Spleen (tissue), 11 donors: ENCODE results near the gene SPRYD7. TPM values are rescaled to one million over a fixed set of nuclear protein-coding genes. Genes with fewer than 3 reads are reported as not detected.
"Not testable (repeated sequence)": the region's sequence is repeated elsewhere in the genome, so short reads cannot be mapped to it uniquely, and the experiment has no call there.

Experiments
- DNase-seq: peaks from one replicate; pipeline ENCODE4 v3.0.0-alpha.2; 2020
- H3K27ac ChIP-seq, 8 donors: fragments of 200-600 bp; sonication (generic) in 7 of 8; 1 replicate in 4 of 8; 2 replicates in 4 of 8; pipeline versions ENCODE4 v1.5.0 to v1.8.0; 2016 to 2021; ENCODE audit warnings: inconsistent platforms in 4 of 8, mild to moderate bottlenecking in 4 of 8, moderate library complexity in 1 of 8
- H3K27me3 ChIP-seq, 7 donors: fragments of 200-600 bp; sonication (generic) in 6 of 7; replicated peaks in 1 of 7; 1 replicate in 4 of 7; 2 replicates in 3 of 7; pipeline versions ENCODE4 v1.5.0 to v1.8.0; 2016 to 2021; ENCODE audit warnings: inconsistent platforms in 3 of 7, mild to moderate bottlenecking in 1 of 7
- H3K36me3 ChIP-seq, 6 donors: fragments of 200-600 bp; sonication (generic) in 5 of 6; 1 replicate in 4 of 6; 2 replicates in 2 of 6; pipeline versions ENCODE4 v1.5.0 to v1.8.0; 2016 to 2021; ENCODE audit warnings: inconsistent platforms in 2 of 6
- H3K4me1 ChIP-seq, 6 donors: fragments of 200-600 bp; sonication (generic) in 5 of 6; 1 replicate in 3 of 6; 2 replicates in 3 of 6; pipeline versions ENCODE4 v1.5.0 to v1.8.0; 2016 to 2021; ENCODE audit warnings: inconsistent platforms in 3 of 6
- H3K4me3 ChIP-seq, 8 donors: fragments of 200-600 bp; sonication (generic) in 7 of 8; 1 replicate in 4 of 8; 2 replicates in 4 of 8; pipeline versions ENCODE4 v1.5.0 to v1.8.0; 2016 to 2021; ENCODE audit warnings: inconsistent platforms in 4 of 8, mild to moderate bottlenecking in 4 of 8, moderate library complexity in 2 of 8
- H3K9me3 ChIP-seq, 8 donors: fragments of 200-600 bp; sonication (generic) in 7 of 8; 1 replicate in 4 of 8; 2 replicates in 4 of 8; pipeline versions ENCODE4 v1.5.0 to v1.8.0; 2016 to 2021; ENCODE audit warnings: inconsistent platforms in 4 of 8
- CTCF ChIP-seq, 11 experiments: fragments of 200-600 bp in 7 of 11; fragments of 450-650 bp in 4 of 11; sonication (generic) in 4 of 11; IDR thresholded peaks in 8 of 11; conservative IDR thresholded peaks in 3 of 11; 1 replicate in 7 of 11; 2 replicates in 4 of 11; pipeline versions ENCODE4 v1.4.0 to v1.8.0; 2016 to 2021; ENCODE audit warnings: antibody characterized with exemption in 11 of 11, inconsistent platforms in 4 of 11, mild to moderate bottlenecking in 1 of 11
- POLR2A ChIP-seq, 3 donors: fragments of 450-650 bp; IDR thresholded peaks; one replicate each; pipeline ENCODE4 v1.5.1; 2017; ENCODE audit warnings: antibody characterized with exemption in 3 of 3, mild to moderate bottlenecking in 1 of 3
- POLR2AphosphoS5 ChIP-seq, 3 donors: sonication (generic); formaldehyde crosslinking; IDR thresholded peaks; one replicate each; pipeline ENCODE4 v1.5.1; 2017; ENCODE audit warnings: antibody characterized with exemption in 3 of 3
- WGBS, 5 donors: extraction: QIAGEN DNeasy Blood & Tissue Kit in 3 of 5; methylation state at CpG; one replicate each; pipeline versions ENCODE4 v1.1.5 to v1.1.7; 2013 to 2018; 5-methylcytosine and 5-hydroxymethylcytosine counted together
- intact Hi-C: fragments of 100-400 bp; cut with DNase I; formaldehyde crosslinking; loops from one replicate; pipeline ENCODE4 v1.15.0; 2023; ENCODE audit warnings: low total_unique reads
- polyA plus RNA-seq, 3 donors: library from polyadenylated mRNA; stranded (reverse); fragments of 200-250 nt; gene quantifications; one replicate each; pipeline ENCODE4 v1.2.1, GENCODE V29; 2013
- total RNA-seq, 7 donors: library from RNA; depleted of rRNA in 3 of 7; stranded (reverse); fragments of >200 nt in 3 of 7; fragmentation: NEBNext Ultra II Directional in 4 of 7; extraction: Animal tissue kit (Norgen Biotek cat#: 25700) in 4 of 7; gene quantifications; one replicate each; pipeline versions ENCODE4 v1.1.0 to v1.2.1, GENCODE V29; 2016 to 2021
- donor health status: healthy with polysubstance abuse.
- donor health status: DM: no; HTN: no; CAD: no; lungs with moderate emphysema.
- donor health status: DM: no; HTN: no; CAD: no.
- donor health status: Bipolar disorder and iron deficiency.
- donor health status: healthy.
- donor health status: DM: no; HTN: no; CAD: no.
- donor health status: DM: yes; HTN: yes; CAD: no.

SPRYD7 gene
- total and polyA plus RNA-seq, 10 donors, result 3.5 to 7.7 (median 4.9) TPM

DNA sequence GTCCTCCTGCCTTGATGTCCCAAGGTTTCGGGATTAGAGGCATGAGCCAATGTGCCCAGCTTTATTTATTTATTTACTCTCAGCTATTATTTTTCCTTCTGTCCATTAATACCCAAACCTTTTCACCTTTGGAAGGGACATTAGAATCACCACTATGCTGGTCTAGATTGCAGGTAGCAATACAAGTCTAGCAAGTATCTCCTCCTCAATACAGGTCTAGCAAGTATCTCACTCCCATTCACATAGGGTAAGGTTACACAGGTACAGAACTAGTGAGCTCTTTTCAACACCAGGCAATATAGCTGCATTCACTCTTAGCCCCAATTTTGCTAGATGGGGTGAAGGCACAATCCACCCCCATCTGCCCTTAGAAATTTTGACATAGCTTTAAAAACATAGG lies 17.4 kb upstream of the SPRYD7 start:
- Histone ChIP-seq H3K4me1 (no peaks in the 10 kb centered on the region), H3K36me3 (no peaks in the 10 kb centered on the region), H3K4me3 (no peak overlapping the region), H3K9me3 (no peaks in the 10 kb centered on the region), H3K27me3 (no peaks in the 10 kb centered on the region), H3K27ac (no peak overlapping the region)
- WGBS, 5 donors, result 90 to 97% (median 96%) methylated on average over 1 of the region's 1 CpG
- intact Hi-C loops, result no loop called here
- TF ChIP-seq POLR2A (IDR thresholded peaks at IDR 0.05), result no peak
- no peak for TF ChIP-seq CTCF (IDR thresholded peaks at IDR 0.05 in 8 of 11, conservative IDR thresholded peaks at IDR 0.05 in 3 of 11)
- no peak for TF ChIP-seq POLR2AphosphoS5 (IDR thresholded peaks at IDR 0.05)
- DNase-seq, result no peak

- Histone ChIP-seq H3K27me3 (no peaks in the 10 kb centered on the region), H3K27ac (no peak overlapping the region), H3K9me3 (no peaks in the 10 kb centered on the region), H3K36me3 (no peaks in the 10 kb centered on the region), H3K4me1 (no peaks in the 10 kb centered on the region), H3K4me3 (no peak overlapping the region)
- TF ChIP-seq CTCF (IDR thresholded peaks at IDR 0.05 in 8 of 11, conservative IDR thresholded peaks at IDR 0.05 in 3 of 11), result no peak
- TF ChIP-seq POLR2A (IDR thresholded peaks at IDR 0.05), result no peak
- no peak for TF ChIP-seq POLR2AphosphoS5 (IDR thresholded peaks at IDR 0.05)
- DNase-seq, result no peak
- 83 to 95% (median 92%) methylated on average over 7 of the region's 7 CpGs for WGBS, 5 donors
- intact Hi-C loops, result no loop called here
Observed at GRCh38 chr13:49951754-49952535, 15.8 kb upstream of the SPRYD7 start.

GRCh38 chr13:49948777-49949270 lies 12.7 kb upstream of the SPRYD7 start:
- WGBS, 5 donors, result 87 to 97% (median 97%) methylated on average over 6 of the region's 6 CpGs
- H3K4me3 ChIP-seq, H3K27ac ChIP-seq, H3K27me3 ChIP-seq, H3K9me3 ChIP-seq, H3K4me1 ChIP-seq, H3K36me3 ChIP-seq, intact Hi-C loops, DNase-seq: not testable (repeated sequence)

DNA sequence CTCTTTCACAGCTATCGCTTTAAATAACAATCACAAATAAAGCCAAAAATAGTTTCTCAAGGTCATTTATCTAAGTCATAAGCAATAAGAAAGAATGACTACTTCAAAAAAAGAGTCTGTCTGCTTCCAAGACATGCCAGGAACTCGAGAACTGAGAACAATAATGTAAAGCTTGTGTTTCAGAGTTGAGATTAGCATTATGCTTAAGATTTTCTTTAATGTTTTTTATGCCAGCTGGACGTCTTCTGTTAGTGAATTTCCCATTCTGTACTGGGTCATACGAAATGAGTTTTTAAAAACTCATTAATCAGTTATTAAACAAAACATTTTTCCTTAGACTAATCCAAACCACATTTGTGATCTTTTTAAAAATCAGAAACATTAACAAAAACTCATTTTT lies 3.2 kb upstream of the SPRYD7 start:
- Histone ChIP-seq H3K36me3 (no peaks in the 10 kb centered on the region), H3K4me3 (no peak overlapping the region), H3K9me3 (no peaks in the 10 kb centered on the region), H3K27ac (no peak overlapping the region), H3K27me3 (no peaks in the 10 kb centered on the region), H3K4me1 (peaks cover 12 to 40% (median 23%) of the 10 kb centered on the region in 6 donors)
- TF ChIP-seq POLR2AphosphoS5 (IDR thresholded peaks at IDR 0.05) (no peak), POLR2A (IDR thresholded peaks at IDR 0.05) (no peak), CTCF (IDR thresholded peaks at IDR 0.05 in 8 of 11, conservative IDR thresholded peaks at IDR 0.05 in 3 of 11) (no peak)
- intact Hi-C loops, result no loop called here
- 63 to 72% (median 69%) methylated on average over 4 of the region's 4 CpGs for WGBS, 5 donors
- no peak for DNase-seq
